Frontal cortex (tissue), 4 donors: Measurements from ENCODE around the gene NKD2. TPM values are rescaled to one million over a fixed set of nuclear protein-coding genes. Genes with fewer than 3 reads are reported as not detected.

Experiments
- DNase-seq, 2 donors: peaks; one replicate each; pipeline ENCODE4 v3.0.0; 2012; ENCODE audit warnings: low spot score in 2 of 2
- FAIRE-seq: peaks from 2 replicates; lab custom pipeline; 2012; peaks lifted over from hg19 to GRCh38; lab: Jason Lieb, UNC
- total RNA-seq: library from RNA; depleted of rRNA; stranded (reverse); fragments of >200 nt; gene quantifications from one replicate; pipeline ENCODE4 v1.2.3, GENCODE V29; 2014
- donor health status: control.
- donor health status: control.
- donor health status: control.

Gene NKD2
- total RNA-seq, 1 donor from 2014 or later, result 2.9 TPM

DNA sequence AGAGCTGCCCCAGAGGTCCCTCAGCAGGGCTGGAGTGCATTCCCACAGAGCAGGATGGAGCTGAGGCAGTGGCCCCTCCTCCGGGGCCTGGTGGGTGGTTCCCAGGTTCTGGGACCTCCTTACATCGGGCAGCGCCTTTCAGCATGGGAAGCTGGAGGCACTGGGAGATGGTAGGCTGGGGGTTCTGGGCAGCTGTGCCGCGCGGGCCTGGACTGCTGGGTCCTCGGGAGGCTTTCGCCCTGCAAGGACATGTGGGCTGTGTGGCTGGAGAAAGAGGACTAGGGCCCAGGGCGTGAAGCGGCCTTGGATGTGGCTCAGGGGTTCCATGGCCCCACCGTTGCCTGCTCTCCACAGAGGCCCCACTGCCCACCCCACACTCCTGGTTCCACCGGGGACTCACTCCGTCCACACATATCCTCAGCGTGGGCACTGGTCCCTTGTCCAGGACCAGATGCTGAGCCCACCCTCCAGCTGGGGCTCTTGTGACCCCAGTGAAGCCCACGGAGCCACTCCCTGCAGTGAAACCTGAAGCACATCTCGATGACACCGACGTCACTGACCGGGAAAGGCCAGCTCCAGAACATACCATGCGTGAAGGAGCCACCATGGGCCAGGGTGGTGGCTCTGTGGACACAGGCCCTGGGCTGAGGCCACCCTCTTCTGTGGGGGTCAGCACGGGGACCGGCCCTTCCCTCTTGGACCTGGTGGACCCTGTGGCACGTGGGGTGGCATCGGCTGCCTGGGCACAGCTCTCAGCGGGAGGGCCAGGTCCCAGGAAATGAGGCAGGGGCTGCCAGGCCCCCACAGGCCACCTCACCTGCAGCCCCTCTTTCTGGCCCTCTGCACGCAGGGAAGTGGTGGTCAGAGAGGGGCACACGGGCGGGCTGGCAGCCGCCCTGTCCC is 31.5 kb upstream of the NKD2 start:
- FAIRE-seq (no peak), DNase-seq (no peak)

DNA sequence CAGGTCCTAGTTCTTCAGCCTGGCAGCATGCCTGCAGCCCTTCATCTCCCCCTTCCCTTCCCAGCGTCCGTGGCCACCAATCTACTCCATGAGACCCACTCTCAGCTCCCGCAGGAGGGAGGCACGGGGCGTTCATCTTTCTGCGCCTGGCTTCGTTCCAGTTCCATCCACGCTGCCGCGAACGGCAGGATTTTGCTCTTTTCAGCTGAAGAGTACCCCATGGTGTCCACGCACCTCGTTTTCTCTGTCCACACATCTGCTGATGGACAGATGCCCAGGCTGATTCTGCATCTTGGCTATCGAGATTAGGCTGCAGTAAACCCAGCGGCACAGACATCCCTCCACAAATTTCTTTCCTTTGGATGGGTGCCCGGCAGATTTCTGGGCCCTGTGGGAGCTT is 30.5 kb upstream of the NKD2 start:
- no peak for FAIRE-seq
- DNase-seq, result no peak

DNA sequence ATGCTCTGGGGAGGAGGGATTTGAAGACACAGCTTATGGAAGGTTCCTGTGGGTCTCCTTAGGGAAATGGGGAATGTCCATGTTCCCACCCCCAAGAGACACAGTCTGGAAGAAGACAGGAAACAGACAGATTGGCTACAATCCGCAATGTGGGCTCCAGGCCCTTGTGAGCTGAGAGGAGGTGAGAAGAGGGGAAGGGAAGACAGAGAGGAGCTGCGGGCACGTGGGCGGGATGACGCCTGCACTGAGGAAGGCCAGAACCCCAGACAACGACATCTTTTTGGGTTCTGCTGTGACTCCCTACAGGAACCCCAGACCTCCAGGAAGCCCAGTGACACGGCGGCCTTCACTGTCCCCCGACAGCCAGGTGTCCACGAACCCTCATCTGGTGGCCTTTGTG is 29.9 kb upstream of the NKD2 start:
- no peak for DNase-seq
- no peak for FAIRE-seq

DNA sequence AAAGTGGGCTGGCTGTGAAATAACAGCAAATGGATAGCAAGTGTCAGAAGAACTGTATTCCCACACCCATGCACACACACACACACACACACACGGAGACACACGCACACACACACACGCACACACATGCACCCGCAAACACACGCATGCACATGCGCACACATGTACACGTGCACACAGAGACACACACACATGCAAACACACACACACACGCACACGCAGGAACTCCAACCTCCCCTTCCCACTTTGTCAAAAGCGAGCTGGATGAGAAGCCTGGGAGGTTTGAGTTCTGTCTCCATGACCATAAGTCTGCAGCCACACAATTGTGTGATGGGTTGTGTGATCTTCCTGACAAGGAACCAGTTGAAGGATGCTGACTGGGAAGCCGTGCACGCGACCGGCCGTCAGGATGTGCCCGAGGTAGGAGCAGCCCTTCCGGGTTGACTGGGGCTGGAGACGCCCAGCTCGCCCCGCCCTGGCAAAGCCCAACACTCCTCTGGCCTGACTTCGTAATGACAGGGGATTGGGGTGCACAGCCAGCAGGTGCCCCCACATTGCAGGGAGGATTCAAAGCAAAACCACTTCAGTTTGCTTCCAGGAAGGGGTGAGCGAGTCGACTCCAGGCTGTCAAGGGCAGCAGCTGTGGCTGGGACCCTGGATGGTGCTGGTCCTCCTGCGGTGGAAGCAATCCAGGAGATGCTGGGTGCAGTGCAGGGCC is 29.3 kb upstream of the NKD2 start:
- no peak for FAIRE-seq
- DNase-seq, result no peak

DNA sequence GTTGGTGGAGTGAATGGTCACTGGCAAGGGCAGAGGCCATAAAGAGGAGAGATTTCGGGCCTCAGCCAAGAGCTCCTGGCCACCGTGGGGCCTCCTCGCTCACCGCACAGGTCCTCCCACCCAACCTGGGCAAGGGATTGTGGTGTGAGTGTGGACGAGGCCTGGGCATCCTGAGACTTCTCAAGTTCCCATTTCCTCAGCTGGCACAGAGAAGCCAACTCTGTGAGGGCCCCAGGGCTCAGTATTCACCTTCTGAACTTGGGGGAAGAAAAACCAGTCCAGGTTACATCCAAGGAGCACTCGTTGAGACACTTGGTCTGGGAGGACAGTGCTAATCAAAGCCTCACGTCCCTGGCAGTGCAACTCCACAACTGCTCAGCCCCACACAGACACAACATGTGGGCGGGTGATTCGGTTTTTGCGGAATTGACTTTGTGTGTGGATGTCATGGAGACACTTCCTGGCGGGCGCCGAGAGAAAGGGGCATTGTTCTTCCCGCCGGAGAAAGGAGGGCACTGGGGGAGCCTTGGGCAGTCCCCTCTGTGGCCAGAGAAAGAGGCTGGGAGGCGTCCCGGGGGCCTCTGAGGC is 28.5 kb upstream of the NKD2 start:
- DNase-seq, result peak in 1 of 2 donors; percentile 68
- FAIRE-seq, result no peak

DNA sequence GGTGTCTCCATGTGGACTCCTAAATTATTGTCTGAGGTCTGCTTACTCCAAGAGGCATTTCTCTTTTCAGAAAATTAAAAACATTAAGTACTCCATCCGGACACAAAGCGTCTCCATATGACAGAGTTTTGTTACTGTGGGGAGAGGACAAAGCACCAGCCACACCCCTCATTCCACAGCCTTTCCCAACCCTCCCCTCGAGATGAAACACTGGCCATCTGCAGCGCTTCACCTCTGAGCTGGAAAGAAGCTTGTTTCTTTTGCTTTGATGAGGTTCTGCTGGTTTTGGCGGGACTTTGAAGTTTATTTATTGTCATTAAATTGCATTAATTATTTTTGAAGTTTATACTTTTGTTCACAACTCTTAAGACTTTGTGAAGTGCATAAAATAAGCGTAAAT is 27.6 kb upstream of the NKD2 start:
- FAIRE-seq (no peak), DNase-seq (no peak)

DNA sequence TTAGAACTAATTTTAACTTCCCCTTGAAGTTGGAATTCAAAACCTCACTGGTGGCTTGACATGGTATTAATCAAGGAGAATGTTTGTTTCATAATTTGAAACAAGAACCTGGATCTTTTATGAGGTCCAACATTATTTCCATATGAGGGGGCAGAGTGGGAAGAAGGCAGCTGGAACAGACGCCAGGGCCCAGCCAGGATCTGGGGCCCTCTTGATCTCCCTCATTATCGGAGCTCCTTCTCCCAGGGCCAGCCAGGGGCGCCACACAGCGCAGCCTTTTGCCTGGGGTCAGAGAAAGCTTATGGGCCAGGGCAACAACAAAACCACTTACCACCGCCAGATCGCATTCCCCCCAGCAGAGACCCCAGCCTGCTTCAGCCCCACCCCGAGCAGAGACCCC is 27.1 kb upstream of the NKD2 start:
- DNase-seq (no peak), FAIRE-seq (no peak)

DNA sequence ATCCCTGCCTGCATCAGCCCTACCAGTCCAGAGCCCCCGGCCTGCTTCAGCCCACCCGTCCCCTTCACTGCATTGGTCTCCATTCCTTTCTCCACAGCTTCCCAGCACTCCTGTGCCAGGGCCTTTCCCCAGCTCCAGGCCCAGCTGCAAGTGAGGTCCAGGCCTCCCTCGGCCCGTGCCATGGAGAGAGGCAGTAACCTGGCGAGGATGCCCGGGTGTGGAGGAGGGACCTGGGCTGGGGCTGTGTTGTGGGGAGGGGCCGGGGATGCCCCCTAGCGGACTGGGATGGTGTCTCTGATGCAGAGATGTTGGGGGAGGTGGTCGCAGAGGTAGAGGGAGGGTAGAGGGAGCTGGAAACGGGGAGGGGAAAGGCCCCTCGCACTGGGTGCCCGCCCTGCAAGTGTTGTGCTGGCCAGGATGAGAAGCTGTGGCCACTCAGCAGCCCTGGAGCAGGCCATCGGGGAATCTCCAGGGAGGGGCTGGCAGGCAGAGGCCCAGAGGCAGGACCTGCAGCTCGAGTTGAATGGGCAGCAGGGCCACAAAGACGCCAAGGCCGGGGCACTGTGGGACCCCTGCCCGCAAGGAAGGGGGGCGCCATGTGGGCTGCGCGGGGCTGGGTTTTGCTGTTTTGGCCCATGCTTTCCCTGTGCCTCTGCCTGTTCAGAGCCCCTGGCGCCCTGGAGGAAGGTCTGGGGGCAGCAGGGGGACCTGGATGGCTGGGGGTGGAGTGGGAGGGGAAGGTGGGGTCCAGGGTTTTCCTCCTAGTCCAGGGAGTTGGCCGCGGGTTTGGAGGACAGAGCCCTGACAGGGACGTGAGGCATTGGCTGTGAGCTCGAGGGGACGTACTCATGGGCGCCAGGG is 26.0 kb upstream of the NKD2 start:
- FAIRE-seq (no peak), DNase-seq (no peak)

DNA sequence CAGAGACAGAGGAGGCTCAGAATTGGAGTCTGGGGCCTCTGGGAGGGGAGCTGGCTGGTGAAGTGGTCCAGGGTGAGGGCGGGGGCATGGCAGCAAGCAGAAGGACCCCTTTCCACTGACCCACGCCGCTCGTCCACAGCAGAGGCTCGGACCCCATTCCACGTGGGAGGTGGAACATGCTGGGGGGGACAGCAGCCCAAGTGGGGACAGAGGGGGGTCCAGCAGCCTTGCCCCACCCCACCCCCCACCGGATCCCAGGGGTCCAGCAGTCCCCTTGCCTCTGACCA is 25.4 kb upstream of the NKD2 start:
- DNase-seq, result no peak
- no peak for FAIRE-seq

DNA sequence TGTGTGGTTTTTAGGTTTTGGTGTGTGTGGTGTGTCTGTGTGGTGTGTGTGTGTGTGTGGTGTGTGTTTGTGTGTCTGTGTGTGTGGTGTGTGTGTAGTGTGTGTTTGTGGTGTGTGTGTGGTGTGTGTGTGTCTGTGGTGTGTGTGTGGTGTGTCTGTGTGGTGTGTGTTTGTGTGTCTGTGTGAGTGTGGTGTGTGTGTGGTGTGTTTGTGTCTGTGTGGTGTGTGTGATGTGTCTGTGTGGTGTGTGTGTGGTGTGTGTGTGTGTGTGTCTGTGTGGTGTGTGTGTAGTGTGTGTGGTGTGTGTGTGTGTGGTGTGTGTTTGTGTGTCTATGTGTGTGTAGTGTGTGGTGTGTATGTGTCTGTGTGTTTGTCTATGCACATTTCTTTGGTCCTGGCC is 25.0 kb upstream of the NKD2 start:
- no peak for DNase-seq
- no peak for FAIRE-seq

DNA sequence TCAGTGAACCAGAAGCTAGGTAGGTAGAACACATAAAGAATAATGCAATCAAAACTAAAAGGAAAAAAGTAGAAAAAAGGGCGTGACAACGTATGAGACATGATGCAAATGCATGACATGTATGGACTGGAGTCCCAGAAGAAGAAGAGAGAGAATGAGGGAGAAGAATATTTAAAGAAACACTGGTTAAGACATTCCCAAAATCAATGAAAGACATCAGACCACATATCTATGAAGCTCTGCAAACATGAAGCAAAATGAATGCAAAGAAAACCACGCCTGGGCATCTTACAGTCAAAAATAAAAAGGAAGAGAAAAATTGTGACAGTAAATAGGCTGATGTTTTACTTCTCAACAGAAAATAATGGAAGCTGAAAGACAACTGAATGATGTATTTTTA is 23.8 kb upstream of the NKD2 start:
- FAIRE-seq (no peak), DNase-seq (no peak)

DNA sequence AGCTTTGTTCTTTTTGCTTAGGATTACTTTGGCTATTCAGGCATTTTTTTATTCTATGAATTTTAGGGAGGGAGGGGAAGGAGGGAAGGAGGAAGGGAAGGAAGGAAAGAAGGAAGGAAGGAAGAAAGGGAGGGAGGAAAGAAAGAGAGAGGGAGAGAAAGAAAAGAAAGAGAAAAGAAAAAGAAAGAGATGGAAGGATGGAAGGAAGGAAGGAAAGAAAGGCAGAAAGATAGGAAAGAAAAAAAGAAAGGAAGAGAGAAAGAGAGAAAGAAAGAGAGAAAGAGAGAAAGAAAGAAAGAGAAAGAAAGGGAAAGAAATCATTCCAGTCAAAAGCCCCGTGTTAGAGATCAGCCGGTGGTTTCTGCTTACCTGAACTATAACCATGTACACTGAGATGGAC is 20.8 kb upstream of the NKD2 start:
- FAIRE-seq, result no peak

DNA sequence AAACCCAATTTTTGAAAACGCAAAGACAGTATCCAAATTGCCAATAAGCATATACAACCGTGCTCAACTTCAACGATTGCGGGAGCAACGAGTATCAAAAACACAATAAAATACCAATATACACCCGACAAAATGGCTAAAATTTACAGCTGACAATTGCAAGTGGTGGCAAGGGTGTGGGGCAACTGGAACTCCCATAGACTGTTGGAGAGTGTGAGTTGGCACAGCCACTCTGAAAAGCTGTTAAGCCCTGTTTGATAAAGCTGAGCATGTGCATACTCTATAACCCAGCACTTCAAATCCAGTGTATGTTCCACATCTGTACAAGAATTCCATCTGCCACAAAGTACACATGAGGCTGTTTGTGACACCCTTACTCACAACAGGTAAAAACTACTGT is 20.3 kb upstream of the NKD2 start:
- DNase-seq, result no peak
- FAIRE-seq, result no peak

More for the DNA sequence above, 20.8 kb upstream of the NKD2 start:
- no peak for DNase-seq

DNA sequence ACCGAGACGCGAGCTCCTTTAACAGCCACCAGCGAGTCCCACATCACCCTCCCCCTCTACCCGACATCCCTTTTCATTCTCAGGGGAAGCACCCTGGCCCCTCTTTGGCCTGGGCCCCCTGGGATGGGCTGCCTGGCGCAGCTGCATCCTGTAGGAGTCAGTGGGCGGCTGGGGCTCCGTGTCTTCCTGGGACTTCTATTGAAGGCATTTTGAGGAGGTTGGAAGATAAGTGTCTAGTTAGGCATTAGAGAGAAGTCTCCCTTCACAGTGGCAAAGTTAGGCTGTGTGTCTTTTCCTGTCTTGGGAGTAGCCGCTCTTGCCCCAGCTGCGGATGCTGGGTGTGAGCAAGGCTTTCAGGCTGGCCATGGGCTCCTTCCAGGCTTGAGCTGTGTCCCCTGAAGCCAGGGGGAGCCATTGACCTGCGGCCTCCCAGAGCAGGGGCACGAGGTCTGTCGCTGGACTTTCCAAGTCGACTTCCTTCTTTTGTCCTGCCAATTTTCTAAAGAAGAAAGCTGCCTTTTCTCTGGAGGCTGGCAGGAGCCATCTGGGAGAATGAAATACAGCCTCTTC is 18.6 kb upstream of the NKD2 start:
- FAIRE-seq, result no peak

DNA sequence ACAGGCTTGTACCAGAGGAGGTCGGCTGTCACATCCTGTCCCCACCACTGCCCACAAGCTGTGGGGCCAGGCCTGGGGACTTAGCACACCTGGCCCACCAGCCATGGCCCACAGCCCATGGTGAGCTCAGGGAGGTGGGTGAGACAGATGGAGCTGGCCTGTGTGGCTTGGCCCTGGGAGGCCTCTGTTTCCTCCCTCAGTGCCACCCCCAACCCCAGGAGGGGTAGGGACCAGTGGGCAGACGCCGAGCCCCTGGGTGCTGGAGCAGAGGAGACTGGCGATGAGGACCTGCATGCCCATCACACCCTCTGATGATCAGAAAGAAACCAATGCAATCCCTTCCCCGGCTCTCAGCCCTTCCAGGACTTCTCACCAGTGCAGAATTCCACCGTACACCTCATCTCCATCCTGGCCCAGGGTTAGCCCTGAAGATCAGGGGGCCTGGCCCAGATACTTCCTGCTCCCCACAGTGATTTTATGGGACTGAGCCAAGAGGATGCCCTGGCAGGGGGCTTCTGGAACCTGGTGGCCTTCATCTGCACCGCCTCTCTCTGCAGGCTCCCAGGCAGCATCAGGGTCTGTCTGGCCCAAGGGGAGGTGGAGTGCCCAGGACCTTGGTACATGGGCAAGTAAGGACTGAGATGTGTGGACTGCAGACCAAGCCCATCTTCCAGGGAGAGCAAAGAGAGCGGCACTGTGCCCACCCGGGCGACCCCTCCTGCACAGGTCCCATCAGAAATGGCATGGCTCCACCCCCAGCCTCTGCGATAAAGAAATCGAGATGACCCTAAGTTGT is 16.9 kb upstream of the NKD2 start:
- no peak for DNase-seq
- no peak for FAIRE-seq

More for the DNA sequence above, 18.6 kb upstream of the NKD2 start:
- peak; percentile 59 to 76 for DNase-seq

DNA sequence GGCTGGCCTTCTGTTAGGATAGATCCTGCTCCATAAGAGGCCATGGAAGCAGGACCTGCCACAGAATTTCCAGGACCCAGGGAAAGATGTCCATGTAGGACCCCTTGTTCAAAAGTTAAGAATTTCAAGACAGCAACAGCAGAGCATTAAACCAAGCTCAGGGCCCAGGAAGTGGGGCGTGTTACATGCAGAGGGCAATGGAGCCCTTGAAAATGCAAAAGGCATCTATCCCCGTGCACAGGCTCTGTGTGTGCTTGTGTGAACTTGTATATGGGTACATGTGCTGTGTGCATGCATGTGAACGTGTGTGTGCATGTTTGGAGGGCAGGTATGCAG is 14.4 kb upstream of the NKD2 start:
- no peak for FAIRE-seq
- DNase-seq, result no peak

DNA sequence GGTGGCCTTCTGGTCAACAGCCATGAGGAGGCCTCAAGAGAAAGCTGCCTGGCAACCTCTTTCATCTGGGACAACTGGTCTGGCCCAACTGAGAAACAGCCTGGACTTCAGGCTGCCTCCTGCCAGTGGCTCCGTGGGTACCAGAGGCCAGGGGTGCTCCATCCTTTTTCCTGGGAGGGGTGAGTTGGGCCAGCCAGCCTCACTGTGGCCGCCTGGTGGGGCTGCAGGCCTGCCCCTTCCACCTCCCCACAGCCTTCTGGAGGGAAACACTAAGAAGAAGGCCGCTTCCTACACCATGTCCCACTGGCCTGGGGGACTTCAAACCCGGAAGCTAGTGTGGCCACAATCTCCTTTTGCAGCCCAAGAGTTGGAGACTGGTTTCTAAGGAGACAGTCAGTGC is 13.8 kb upstream of the NKD2 start:
- FAIRE-seq (no peak), DNase-seq (no peak)

DNA sequence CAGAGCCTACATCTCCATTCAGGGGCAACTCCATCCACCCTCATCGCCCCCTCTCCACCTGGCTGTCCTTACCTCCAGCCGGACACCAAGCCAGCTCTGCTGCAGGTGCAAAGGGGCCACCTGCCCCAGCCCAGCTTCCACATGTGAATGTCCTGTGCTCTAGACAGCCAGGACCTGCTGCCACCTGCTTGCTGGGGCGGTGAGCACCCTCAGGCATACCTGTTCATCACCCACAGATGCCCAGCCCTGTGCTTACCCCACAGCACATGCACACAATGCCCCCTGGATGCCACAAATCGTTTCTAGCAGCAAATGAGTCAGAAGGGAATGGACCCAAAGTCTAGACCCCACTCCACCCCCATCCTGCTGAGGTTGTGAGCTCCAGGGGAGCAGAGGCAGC is 13.3 kb upstream of the NKD2 start:
- DNase-seq, result no peak
- FAIRE-seq, result no peak

DNA sequence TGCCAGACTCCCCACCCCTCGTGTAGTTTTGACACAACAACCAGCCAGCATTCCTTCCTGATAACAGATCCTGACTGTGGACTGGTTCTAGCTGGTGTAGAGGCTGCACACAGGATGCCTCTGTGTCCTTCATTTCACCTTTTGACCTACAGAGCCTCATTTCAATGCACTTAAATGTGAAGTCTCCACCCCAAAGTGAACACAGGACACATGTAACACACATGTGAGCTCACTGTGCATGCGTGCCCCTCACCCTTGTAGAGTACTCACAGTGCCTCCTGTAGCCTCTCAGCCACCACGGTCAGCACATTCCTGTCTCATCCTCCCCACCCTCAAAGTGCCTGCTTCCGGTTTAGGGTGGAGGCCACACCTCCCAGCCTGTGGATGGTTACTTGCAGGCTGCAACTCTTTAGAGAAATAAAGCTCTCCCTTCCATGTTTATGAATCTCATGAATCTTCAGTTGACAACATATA is 11.6 kb upstream of the NKD2 start:
- DNase-seq, result no peak
- FAIRE-seq, result no peak
